HG03196 (cell line): Measurements from ENCODE around the gene KIF18B.
A peak's percentile ranks its signal among the peaks of the same experiment; 100 is the strongest.

Source experiments
- ATAC-seq: cut with Tn5 transposase; IDR thresholded peaks from one replicate; pipeline ENCODE4 v1.9.1; 2021; ENCODE audit not compliant: unreplicated experiment

Gene KIF18B

DNA sequence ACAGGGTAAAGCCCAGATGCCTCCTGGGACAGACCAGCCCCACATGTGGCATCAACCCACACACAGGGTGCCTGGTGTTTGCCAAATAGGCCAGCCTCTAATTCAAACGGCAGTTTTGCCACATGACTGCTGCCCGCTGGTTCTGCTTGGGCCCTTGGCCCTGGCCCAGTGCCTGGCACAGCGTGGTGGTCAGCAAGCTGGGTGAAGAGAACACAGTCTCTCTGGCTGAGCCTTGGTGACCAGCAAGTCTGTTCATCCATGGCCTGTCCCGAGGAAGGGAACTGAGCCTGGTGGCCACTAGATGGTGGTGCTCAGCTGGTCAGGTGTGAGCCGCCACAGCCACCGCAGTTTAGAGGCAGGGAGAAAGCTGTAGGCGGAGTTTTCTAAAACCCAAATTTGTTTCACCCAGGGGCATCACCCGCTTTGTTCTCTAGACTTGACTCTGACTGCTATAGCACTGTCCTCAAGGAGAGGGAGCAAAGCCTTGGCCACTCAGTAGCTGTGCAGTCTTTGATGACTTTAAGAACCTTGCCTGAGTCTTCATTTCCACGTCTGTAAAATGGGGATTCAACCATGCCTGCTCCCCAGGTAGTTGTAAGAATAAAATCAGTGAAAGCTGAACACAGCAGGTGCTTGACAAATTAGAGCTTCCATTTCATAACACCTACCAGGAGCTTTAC is 27.5 kb downstream of the KIF18B start:
- ATAC-seq, result peak; percentile 70

DNA sequence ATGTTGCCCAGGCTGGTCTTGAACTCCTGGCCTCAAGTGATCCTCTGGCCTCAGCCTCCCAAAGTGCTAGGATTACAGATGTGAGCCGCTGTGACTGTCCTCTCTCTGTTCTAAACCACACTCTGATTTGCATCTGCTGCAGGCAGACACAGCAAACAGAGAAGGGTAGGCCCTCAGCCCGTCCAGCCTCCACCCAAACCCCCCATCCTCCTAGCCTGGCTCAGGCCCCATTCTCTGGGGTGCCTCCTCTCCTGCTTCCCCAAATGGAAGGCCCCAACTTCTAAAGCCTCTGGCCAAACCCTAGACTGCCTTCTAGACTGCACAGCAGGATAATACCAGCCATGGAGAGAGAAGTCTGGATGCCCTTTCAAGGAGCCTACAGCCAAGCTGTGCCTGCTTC is 28.2 kb downstream of the KIF18B start:
- ATAC-seq, result no peak

DNA sequence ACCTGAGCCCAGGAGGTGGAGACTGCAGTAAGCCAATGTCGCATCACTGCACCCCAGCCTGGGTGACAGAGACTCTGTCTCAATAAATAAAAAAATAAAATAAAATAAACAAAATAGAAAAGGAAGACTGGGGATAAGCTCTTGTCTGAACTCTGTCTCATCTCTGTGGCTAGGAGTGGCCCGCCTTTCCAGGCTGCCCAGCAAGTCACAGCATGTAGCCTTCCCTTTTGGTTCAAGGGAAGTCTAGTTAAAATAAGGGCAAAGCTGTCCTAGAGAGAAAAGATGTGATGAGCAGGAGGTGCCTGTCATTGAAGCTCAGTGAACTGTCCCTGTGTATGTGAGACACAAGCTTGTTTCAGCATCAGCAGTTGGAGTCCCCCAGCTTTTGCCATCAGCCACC is 29.6 kb downstream of the KIF18B start:
- ATAC-seq, result no peak

DNA sequence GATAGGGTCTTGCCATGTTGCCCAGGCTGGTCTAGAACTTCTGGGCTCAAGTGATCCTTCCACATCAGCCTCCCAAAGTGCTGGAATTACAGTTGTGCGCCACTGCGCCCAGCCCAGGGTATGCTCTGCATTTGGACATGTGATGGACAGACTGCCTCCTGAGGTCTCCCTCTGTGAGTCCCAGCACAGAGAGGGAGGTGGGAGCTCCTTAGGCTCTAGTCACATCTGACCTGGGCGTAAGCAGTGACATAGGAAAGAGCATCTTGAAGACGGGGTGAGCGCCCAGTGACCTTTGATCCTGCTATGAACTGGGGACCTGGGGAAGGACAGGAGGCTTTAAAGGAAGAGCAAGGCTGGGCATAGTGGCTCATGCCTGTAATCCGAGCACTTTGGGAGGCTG is 30.1 kb downstream of the KIF18B start:
- ATAC-seq, result no peak

DNA sequence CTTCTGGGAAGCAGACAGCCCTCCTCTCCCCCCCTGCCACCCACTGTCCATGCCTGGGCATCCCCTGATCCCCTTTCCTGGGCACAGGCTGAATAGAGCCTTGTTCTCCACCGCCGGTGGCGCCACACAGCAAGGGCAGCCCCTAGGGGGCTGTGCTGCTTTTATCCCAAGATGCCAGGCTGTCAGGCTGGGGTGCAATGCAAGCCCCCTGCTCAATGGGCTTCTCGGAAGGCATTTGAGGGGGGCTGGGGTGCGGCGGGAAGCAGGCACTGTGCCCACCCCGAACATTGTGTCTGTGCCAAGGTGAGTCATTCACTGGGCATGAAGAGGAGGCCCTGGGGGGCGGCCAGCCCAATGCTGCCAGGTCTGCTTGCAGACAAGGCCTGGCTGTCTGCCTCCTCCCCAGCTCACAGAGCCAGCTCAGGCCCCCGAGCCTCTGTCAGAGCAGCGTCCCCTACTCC is 30.8 kb downstream of the KIF18B start:
- ATAC-seq, result no peak

DNA sequence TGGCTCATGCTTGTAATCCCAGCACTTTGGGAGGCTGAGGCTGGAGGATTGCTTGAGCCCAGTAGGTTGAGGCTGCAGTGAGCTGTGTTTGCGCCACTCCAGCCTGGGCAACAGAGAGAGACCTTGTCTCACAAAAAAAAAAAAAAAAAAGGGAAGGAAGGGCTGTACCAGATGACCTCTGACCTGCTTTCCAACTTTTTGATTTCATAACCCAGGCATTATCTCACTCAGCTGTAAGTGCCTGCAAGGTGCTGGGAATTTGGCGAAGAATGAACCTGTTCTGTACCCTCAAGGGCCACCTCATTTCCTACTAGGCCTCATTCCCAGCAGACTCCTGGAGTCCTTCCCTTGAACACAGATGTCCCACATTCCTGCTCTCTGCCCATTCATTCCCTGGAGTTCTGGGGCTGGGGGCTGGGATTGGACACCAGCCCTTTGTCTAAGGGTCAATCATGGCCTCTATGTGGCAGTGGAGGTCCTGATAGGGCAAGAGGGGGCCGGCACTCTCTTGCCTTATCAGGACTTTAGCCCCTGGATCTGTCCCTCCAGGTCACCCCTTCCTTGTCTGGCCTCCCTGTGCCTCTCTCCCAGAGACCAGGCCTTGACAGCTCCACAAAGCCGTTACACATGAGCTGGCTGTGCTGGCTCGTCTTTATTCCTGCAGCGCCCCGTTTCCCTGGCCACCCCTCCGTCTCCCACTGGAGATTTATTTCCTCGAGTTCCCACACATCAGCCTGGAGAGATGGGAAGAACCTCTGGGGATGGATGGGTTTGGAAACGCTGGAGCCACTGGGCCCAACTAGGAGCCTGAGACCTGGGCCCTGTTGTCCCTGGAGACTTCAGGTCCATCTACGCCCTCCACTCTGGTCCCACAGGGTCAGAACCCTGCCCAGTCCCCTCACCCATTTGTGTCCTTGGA is 31.5 kb downstream of the KIF18B start:
- no peak for ATAC-seq

DNA sequence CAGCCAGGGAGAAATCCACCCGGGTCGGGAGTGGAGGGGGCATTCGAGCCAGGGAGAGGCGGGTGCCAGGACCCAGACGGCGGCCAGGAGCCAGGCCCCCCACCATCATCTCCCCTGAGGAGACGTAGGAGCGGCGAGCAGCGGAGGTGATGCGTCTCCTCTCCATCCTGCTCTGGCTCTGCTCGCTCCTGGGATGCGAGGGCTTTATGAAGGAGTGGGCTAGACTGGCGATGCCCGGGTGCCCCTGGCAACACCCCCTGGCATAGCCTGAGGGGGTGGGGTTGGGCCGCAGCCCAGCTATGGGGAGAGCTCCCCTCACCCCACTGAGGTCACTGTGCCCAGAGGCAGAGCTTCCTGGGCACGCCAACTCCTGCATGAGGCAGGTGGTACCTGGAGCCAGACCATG is 32.2 kb downstream of the KIF18B start, which contains the start of gene GFAP:
TSS of gene GFAP (minus strand) at position 180 of the 406 bp plus-strand sequence. CDS start at position 166, 14 bp downstream.
- no peak for ATAC-seq

DNA sequence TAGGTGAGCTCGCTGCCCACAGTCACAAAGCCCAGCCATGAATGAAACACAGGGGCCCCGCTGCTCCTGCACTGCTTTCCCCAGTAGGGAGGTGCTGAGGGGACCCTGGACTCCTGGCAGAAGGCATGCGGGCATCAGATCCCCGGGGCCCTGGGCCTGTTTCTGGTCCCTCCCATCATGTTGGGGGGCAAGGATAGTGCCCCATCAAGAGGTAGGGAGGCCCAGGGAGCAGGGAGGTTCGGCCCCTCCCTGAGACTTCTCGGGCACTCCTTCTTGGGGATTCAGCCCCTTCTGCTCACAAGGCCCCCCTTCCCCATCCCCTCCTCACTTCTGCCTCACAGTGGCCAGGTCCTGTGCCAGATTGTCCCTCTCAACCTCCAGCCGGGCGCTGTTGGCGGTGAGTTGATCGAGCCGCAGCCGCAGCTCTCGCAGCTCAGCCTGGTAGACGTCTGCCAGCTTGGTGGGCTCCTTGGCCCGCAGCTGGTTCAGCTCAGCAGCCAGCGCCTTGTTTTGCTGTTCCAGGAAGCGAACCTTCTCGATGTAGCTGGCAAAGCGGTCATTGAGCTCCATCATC is 32.8 kb downstream of the KIF18B start:
- ATAC-seq, result no peak

DNA sequence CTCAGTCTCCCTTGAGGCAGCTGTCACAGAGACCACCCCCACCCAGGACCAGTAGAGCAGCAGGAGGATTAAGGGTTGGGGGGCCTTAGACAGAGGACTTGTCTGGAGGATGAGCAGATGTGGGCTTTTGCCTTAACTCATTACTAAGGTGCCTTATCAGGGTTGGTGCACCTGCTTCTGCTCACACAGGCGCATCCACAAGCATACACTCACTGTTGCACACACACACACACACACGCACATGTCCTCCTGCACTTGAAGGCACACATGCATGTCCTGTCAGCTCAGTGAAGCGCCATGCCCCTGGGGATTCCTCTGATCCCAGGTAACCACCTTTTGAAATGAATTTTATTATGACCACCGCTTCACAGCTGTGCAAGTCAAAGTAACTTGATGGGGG is 33.4 kb downstream of the KIF18B start:
- no peak for ATAC-seq

DNA sequence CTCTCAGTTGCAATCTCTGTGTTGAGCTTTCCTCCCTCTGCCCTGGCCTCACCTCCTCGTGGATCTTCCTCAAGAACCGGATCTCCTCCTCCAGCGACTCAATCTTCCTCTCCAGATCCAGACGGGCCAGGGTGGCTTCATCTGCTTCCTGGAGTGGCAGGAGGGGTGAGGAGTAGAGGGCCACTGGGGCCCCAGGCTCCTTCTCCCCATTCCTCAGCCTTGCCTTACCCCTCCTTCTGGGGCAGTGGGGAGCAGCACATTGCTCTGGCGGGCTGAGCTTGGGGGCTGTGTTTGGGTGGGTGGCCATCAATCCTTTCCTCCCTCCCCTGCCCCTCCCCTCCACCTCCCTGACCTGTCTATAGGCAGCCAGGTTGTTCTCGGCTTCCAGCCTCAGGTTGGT is 33.9 kb downstream of the KIF18B start:
- no peak for ATAC-seq

DNA sequence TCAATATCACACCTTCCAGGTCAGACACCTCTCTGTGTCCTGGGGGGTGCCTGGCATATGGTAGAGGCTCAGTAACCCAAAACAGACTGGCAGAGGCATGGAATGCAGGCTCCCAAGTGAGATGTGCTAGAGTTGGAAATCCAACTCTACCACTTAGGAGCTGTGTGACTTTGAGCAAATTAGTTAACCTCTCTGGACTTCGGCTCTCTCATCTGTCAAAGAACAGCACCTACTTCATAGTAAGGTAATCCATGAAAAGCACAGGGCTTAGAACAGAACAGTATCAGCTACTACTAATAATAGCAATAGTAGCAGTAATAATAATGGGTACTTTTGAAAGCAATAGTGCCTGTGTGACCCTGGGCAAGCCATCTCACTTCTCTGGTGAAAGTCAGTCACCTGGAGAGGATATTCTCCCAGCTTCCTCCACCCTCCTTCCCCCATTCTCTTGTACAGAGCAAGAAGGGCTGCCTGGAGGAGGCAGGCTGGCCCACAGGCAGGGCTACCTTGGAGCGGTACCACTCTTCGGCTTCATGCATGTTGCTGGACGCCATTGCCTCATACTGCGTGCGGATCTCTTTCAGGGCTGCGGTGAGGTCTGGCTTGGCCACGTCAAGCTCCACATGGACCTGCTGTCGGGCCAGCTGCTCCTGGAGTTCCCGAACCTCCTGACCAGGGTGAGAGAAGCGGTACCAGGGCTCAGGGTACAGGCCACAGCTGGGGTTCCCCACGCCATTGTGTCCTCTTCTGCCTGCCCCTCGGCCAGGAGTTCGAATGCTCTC is 34.6 kb downstream of the KIF18B start:
- no peak for ATAC-seq

DNA sequence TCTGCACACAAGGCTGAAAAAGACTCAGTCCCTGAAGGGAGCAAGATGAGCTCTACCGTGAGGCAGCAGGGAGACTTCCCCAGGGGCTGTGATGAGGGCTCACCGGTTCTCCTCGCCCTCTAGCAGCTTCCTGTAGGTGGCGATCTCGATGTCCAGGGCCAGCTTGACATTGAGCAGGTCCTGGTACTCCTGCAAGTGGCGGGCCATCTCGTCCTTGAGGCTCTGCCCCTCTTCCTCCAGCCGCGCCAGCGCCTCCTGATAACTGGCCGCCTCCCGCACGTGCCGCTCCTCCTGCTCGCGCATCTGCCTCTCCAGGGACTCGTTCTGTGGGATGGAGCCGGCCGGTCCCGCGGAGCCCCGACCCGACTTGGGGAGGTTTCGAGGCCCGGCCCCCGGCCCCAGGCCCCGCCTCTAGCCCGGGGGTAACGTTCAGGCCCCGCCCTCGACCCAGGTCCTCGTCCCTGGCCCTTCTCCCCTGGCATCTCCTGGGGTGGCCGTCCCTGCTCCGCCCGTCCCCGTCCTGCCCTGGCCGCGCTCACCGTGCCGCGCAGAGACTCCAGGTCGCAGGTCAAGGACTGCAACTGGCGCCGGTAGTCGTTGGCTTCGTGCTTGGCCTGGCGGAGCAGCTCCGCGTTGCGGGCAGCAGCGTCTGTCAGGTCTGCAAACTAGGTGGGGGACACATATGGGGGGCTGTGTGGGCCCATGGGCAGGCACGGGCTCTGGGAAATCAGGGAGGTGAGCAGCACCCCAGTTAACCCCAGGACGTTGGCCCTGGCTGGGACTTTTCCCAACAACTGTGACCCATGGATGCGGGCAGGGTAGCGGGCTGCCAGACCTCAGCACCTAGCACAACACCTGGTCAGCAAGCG is 36.2 kb downstream of the KIF18B start:
- ATAC-seq, result no peak

DNA sequence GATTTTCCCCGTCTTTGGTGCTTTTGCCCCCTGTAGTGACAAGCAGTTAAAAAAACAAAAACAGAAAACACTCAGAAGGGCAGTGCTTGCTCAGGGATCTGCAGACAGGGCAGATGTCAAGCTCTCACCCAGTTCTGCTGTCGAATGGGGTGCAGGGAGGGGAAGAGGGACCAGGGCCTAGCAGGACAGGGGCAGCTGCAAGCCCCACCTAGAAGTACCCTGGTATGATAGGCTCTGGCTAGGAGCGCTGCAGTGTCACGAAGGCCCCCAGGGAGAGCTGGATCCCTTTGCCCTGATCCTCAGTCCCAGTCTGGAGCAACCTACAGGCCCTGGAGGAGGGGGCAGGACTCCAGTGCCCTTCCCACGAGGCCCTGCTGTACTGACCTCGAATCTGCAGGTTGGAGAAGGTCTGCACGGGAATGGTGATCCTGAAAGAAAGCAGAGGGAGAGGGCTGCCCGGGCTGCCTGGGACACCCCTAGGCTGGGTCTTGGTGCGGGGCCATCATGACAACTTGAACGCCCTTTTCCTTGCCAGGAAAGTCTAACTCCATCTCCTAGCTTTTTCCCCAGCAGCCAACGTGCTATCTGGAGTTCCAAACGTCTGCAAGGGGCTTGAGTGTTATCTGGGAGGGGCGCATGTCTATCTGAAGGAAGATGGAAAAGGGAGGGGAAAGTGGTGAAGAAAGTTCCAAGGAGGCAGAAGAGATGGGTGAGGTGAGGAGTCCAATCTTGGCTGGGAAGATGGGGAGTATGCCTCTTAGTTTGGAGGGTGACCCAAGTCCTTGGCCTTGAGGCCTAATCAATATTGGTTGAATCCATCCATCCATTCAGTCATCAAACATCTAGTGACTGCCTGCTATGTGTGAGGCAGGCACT is 37.1 kb downstream of the KIF18B start:
- ATAC-seq, result no peak

DNA sequence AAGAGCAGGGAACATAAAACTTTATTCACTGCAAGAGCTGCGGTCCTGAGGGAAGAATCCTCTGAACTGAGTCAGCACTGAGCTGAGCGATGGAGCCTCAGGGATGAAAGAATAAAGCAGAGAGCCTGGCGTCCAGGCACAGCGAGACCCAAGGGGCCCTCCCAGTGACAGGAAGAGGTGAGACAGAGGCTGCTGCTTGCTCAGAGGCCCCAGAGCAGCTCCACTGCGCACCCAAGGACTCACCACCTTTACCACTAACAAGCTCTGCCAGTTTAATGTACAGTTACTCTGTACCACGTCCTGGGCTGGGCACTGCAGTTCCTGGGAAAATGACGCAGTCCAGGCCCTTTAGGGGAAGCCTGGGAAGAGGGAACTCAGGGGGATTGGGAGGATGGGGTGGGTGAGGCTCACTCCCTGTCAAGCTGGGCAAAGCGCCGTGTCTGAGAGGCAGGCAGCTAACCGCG is 37.9 kb downstream of the KIF18B start:
- ATAC-seq, result no peak

DNA sequence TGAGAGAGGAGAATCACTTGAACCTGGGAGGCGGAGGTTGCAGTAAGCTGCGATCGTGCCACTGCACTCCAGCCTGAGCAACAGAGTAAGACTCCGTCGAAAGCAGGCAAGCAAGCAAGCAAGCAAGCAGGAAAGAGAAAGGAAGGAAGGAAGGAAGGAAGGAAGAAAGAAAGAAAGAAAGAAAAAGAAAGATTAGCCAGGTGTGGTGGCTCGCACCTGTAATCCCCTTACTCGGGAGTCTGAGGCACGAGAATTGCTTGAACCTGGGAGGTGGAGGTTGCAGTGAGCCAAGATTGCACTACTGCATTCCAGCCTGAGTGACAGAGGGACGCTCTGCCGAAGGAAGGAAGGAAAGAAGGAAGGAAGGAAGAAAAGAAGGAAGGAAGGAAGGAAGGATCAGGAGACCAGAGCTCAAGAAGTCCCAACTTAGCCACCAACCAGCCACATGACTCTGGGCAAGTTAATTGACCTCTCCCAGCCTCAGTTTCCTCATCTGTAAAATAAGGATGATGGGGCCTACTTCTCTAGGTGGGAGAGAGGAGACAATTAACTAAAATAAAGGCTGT is 38.7 kb downstream of the KIF18B start:
- ATAC-seq, result no peak

DNA sequence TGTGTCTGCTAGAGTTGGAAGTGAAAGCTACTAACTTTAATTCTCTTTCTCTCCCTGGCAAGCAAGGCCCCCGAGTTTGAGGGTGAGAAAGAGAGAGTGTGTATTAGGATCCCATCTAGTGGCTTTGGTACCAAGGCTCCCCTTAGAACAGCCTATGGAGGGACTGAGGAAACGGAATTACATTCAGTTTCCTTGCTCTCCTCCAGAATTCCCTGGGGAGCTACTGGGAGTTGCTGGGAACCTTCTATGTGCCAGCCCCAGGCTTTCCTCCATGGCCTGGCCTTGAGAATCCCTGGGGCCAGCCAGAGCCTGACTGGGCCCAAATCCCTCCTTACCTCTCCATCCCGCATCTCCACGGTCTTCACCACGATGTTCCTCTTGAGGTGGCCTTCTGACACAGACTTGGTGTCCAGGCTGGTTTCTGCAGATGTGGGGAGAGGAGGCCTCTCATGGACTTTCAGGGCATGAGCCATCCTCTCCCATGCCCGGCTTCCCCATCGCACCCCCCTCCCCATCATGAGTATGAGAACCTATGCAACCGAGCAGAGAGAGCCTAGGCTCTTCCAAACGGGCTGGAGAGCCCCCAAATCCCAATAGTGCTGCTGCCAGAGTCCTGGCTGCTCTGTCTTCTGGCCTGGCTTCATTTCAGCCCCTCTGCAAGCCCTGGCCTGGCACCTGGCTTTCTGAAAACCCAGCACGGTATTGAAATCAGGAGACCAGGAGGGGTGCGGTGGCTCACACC is 39.7 kb downstream of the KIF18B start:
- ATAC-seq, result no peak

DNA sequence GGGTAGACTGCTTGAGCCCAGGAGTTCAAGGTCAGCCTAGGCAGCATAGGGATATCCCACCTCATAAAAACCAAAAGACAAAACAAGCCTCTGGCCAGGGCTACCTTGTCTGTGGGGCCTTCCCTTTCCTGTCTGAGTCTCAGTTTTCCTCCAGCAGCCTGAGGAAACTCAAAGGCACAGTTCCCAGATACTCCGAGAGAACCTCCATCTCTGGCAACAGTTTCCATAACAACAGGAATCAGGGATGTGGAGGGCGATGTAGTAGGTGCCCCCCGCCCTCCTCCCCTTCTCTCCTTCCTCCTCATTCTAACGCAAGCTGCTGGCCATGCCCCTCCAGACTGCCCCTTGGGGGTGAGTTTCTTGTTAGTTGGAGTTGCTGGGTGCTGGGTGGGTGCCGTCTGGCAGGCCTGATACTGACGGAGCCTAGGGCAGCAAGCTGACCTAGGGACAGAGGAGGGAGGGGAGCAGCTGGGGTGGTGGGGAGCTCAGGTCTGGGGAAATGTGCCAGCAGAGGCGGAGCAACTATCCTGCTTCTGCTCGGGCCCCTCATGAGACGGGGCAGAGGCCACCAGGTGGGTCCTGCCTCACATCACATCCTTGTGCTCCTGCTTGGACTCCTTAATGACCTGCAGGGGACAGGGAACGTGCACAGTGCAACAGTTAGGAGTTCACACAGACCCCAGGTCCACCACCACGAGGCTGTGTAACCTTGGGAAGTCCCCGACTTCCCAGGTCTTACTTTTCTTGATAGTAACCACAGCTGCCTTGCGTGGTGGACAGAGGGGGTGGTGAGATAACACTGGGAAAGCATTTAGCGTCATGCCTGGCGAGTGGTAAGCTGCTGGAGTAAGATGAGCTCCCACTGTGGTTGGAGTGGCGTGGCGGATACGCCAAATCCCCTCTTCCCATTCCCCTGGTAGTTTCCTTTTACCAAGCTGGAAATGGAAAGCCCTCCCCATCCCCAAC is 40.5 kb downstream of the KIF18B start:
- ATAC-seq, result no peak
